HEK293T (cell line): ENCODE measurements around the gene MAP2K3.

Source experiments
- CTCF ChIA-PET: fragments of 350-600 bp; formaldehyde crosslinking; extraction: SDS; loops from one replicate; lab custom pipeline; 2021; ENCODE audit warnings: antibody characterized with exemption, inconsistent platforms; lab: Yijun Ruan, JAX
- POLR2A ChIA-PET: fragments of 350-600 bp; formaldehyde crosslinking; extraction: SDS; loops from one replicate; lab custom pipeline; 2020; ENCODE audit warnings: antibody characterized with exemption, inconsistent platforms; lab: Yijun Ruan, JAX
- DNase-seq: peaks from one replicate; pipeline ENCODE4 v3.0.0; 2012; ENCODE audit warnings: mixed read lengths; ENCODE audit errors: extremely low spot score
- ARNT ChIP-seq: fragments of 450-650 bp; IDR thresholded peaks from 2 replicates; pipeline ENCODE4 v1.6.1; 2017; ENCODE audit warnings: mild to moderate bottlenecking
- BHLHE40 ChIP-seq: fragments of 450-650 bp; IDR thresholded peaks from 2 replicates; pipeline ENCODE4 v1.6.1; 2016; ENCODE audit warnings: mild to moderate bottlenecking, moderate library complexity, borderline replicate concordance
- CTBP1 ChIP-seq: fragments of 450-650 bp; IDR thresholded peaks from 2 replicates; pipeline ENCODE4 v1.6.1; 2016; ENCODE audit warnings: borderline replicate concordance
- ELF4 ChIP-seq: fragments of 450-650 bp; IDR thresholded peaks from 2 replicates; pipeline ENCODE4 v1.6.1; 2017; ENCODE audit warnings: antibody characterized with exemption
- FOXA1 ChIP-seq: fragments of 450-650 bp; IDR thresholded peaks from 2 replicates; pipeline ENCODE4 v1.6.1; 2016; ENCODE audit warnings: mild to moderate bottlenecking
- FOXK2 ChIP-seq: fragments of 450-650 bp; IDR thresholded peaks from 2 replicates; pipeline ENCODE4 v1.6.1; 2016; ENCODE audit warnings: mild to moderate bottlenecking
- FOXM1 ChIP-seq: fragments of 450-650 bp; IDR thresholded peaks from 2 replicates; pipeline ENCODE4 v1.6.1; 2017; ENCODE audit warnings: mild to moderate bottlenecking, borderline replicate concordance
- HDGF ChIP-seq: fragments of 450-650 bp; IDR thresholded peaks from 2 replicates; pipeline ENCODE4 v1.6.1; 2017; ENCODE audit warnings: antibody characterized with exemption, borderline replicate concordance
- L3MBTL2 ChIP-seq: fragments of 450-650 bp; conservative IDR thresholded peaks from 2 replicates; pipeline ENCODE4 v1.6.1; 2016; ENCODE audit warnings: mild to moderate bottlenecking
- LEF1 ChIP-seq: fragments of 450-650 bp; IDR thresholded peaks from 2 replicates; pipeline ENCODE4 v1.6.1; 2017; ENCODE audit warnings: mild to moderate bottlenecking, borderline replicate concordance
- NFRKB ChIP-seq: fragments of 450-650 bp; IDR thresholded peaks from 2 replicates; pipeline ENCODE4 v1.6.1; 2016; ENCODE audit warnings: mild to moderate bottlenecking, moderate library complexity
- SP1 ChIP-seq: fragments of 450-650 bp; IDR thresholded peaks from 2 replicates; pipeline ENCODE4 v1.6.1; 2017
- SUZ12 ChIP-seq: fragments of 450-650 bp; IDR thresholded peaks from 2 replicates; pipeline ENCODE4 v1.6.1; 2016; ENCODE audit warnings: mild to moderate bottlenecking
- TARDBP ChIP-seq: fragments of 450-650 bp; IDR thresholded peaks from 2 replicates; pipeline ENCODE4 v1.6.1; 2016
- ZNF384 ChIP-seq: fragments of 450-650 bp; IDR thresholded peaks from 2 replicates; pipeline ENCODE4 v1.6.1; 2016
- TF ChIP-seq, protein P1 (sequence below): fragments of 450-650 bp; IDR thresholded peaks from 2 replicates; pipeline ENCODE4 v1.6.1; 2016

MAP2K3 gene

DNA sequence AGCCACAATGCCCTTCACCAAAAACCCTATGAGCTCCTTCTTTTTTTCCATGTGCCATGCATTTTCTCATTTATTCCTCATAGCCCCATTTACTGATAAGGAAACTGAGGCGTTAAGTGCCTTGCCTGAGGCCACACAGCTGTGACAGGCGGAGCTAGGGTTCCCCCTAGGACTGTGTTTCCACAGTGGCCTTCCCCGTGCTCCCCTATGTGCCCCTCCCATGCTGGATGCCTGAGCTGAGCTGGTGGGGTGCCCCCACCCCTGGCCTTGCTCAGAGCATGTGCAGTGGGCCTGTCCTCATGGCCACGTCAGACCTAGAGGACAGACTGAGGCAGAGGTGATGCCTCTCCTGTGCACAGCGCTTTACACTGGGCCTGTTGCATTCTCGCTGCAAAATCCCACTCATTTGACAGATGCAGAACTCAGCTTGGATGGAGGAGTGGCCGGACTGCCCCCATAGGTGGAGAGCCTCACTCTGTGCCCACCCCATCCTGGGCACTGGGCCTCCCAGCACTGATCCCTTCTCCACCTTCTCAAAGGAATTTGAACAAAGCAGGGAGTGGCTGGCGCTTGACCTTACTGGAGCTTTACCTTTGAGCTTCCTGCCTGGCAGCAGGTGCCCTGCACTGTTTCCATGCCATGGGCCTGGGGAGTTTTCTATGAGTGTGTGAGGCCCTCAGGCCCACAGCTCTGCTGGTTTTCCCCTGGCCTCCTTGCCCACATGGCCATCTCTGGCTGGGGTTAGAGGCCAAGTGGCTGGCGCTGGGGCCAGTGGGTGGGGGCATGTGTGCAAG, 2.6 kb downstream of the MAP2K3 start:
- CTCF ChIA-PET: no interaction called here
- no peak for TF ChIP-seq NFRKB
- TF ChIP-seq FOXA1: no peak
- TF ChIP-seq ZNF384: no peak
- TF ChIP-seq BHLHE40: no peak
- TF ChIP-seq HDGF: no peak
- no peak for TF ChIP-seq ARNT
- TF ChIP-seq, protein P1, sequence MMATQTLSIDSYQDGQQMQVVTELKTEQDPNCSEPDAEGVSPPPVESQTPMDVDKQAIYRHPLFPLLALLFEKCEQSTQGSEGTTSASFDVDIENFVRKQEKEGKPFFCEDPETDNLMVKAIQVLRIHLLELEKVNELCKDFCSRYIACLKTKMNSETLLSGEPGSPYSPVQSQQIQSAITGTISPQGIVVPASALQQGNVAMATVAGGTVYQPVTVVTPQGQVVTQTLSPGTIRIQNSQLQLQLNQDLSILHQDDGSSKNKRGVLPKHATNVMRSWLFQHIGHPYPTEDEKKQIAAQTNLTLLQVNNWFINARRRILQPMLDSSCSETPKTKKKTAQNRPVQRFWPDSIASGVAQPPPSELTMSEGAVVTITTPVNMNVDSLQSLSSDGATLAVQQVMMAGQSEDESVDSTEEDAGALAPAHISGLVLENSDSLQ: no peak
- no peak for TF ChIP-seq LEF1
- TF ChIP-seq ELF4: no peak
- TF ChIP-seq L3MBTL2: no peak
- TF ChIP-seq CTBP1: no peak
- TF ChIP-seq SP1: no peak
- no peak for TF ChIP-seq FOXM1
- TF ChIP-seq SUZ12: no peak
- TF ChIP-seq FOXK2: no peak
- no peak for TF ChIP-seq TARDBP
- DNase-seq: no peak
- POLR2A ChIA-PET: interaction anchor here (2.8 kb wide), 1 partner anchor 11 kb away, joined by 20 read pairs; no protein-coding TSS in a partner anchor

DNA sequence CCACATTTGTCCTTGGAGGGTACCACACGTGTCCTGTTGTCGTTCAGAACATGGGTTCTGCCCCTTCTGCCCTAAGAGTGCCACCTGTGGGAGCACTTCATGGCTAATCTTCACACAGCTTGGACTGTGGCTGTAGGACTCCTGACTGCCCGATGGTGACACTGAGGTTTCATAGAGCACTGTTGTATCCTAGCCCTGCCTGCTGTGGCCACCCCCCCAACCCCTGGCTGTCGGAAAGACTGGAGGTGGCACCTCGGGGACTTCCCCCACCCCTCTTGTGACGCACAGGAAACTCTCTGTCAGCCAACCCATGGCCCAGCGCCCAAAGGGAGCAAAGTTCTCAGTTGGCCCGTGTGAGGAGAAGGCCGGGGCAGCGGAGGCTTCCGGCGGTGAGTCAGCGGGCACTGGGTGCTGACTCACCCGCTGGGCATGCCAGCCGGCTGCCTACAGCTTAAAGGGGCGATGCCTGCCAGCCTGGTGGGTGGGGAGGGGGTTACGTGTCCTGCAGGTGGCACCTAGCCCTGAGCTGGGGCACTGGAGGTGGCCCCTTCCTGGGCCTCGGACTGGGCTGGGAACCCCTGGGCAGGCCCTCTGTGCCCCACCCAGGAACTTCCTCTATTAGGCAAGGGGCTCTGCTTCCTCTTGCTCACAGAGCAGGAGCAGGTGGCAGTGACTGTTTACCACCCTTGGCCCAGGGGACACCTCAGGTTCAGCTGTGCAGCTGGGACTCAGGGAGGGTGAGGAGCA, 3.4 kb downstream of the MAP2K3 start:
- CTCF ChIA-PET: no interaction called here
- no peak for DNase-seq
- TF ChIP-seq HDGF: no peak
- TF ChIP-seq ZNF384: no peak
- POLR2A ChIA-PET: interaction anchor here (2.8 kb wide), 1 partner anchor 12 kb away, joined by 20 read pairs; no protein-coding TSS in a partner anchor

DNA sequence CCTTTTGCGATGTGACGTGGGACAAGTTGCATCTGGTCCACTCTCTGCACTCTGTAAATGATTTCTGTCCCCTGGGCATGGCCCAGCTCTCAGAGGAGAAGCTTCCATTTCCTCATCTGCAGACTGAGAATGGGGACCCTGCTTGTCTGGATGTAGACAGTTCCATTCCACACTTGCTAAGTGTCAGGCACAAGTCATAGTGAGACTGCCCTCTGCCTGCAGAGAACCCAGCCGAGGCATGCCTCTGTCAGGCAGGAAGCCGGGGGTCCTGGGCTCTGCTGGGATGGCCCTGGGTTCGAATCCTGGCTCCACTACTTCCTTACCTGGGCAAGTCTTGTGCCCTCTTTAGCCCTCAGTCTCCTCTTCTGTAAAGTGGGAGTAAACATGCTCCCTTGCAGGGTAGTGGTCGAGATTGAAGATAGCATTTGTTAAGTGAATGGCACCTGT, 4.1 kb downstream of the MAP2K3 start:
- no peak for DNase-seq
- no peak for TF ChIP-seq SUZ12
- TF ChIP-seq FOXA1: no peak
- TF ChIP-seq NFRKB: no peak
- TF ChIP-seq SP1: no peak
- no peak for TF ChIP-seq ARNT
- TF ChIP-seq FOXK2: no peak
- TF ChIP-seq LEF1: no peak
- TF ChIP-seq TARDBP: no peak
- TF ChIP-seq BHLHE40: no peak
- ChIA-PET POLR2A (no interaction called here), CTCF (no interaction called here)

DNA sequence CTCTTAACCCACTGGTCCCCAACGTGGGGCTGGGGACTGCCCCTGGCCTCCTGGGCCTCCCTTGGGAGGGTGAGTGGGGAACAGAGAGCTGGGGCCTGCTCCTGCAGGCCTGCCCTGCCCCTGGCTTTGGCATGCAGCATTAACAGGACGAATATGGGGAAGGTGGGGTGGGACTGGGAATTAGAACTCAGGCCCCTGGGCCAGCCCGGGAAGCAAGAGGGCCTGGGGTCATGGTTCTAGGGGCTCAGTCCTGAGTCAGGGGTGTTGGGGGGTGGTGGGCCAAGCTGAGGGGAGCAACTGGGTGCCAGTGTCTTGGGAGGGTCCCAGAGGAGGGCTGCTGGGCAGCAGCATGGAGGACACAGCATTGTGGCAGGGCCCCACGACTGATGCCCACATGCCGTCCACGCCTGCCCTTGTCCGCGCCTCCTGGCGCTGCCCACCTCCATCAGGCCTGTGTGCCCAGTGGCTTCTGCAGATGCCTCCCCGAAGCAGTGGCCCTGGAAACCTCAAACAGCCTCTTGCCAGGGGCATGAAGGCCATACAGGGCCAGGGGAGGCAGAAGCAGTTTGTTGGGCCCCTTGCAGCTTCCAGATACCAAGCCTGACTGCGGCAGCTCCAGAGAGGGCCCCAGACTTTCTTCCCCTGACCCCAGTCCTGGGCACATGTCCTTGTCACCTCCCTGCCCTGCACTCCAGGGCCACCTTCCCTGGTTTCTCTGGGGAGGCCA, 4.8 kb downstream of the MAP2K3 start:
- ChIA-PET CTCF (no interaction called here), POLR2A (no interaction called here)
- TF ChIP-seq NFRKB (no peak), FOXA1 (no peak)
- TF ChIP-seq, protein P1: no peak
- no peak for DNase-seq

DNA sequence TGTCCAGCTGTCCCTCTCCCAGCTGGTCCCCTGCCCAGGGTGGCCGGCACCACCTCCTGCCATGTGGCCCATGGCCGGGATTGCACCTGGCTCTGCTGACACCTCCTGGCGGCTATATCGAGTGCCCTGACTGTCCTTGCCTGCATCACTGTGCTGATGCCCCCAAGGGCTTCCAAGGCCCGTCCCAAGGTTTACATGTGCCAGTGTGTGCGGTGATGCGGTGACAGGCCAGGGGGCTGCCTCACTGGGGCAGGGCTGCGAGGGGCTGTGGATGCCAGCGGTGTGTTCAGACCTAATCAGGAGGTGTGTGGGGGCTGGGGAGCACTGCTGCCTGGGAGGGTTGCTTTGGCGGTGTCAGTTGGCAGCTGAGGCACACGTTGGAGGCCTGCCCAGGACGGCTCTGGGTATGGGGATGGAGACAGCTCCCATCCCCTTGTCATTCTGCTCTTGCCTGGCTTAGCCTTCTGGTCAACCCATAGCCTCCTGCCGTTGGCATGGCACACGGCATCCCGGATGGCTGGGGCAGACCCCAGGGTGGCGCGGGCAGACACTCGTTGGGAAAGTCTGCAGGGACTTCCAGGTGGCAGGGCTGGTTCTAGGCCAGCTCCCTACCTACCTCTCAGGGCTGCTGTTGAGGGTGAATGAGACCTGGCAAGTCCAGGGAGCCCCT, 5.5 kb downstream of the MAP2K3 start:
- ChIA-PET CTCF (no interaction called here), POLR2A (no interaction called here)
- no peak for DNase-seq

More for the DNA sequence above, 5.5 kb downstream of the MAP2K3 start:
- TF ChIP-seq CTBP1: no peak
- no peak for TF ChIP-seq L3MBTL2
- no peak for TF ChIP-seq SP1
- no peak for TF ChIP-seq SUZ12
- no peak for TF ChIP-seq ELF4
- TF ChIP-seq FOXM1: no peak
- no peak for TF ChIP-seq LEF1
- no peak for TF ChIP-seq ARNT
- TF ChIP-seq FOXA1: no peak
- TF ChIP-seq, protein P1: no peak
- TF ChIP-seq TARDBP: no peak
- no peak for TF ChIP-seq HDGF
- TF ChIP-seq BHLHE40: no peak
- no peak for TF ChIP-seq FOXK2
- TF ChIP-seq ZNF384: no peak
- TF ChIP-seq NFRKB: no peak
